HG03045 (cell line): ENCODE measurements around the gene CLEC5A.
"Not testable (repeated sequence)": the region's sequence is repeated elsewhere in the genome, so short reads cannot be mapped to it uniquely, and the experiment has no call there.

Experiments
- ATAC-seq: cut with Tn5 transposase; IDR thresholded peaks from one replicate; pipeline ENCODE4 v1.9.1; 2021; ENCODE audit warnings: mild to moderate bottlenecking, moderate library complexity; ENCODE audit not compliant: unreplicated experiment

Gene CLEC5A

GRCh38 chr7:141949451-141949850 is 2.7 kb upstream of the CLEC5A start:
- ATAC-seq = no peak

- no peak for ATAC-seq
Measured at GRCh38 chr7:141949021-141949420, 2.2 kb upstream of the CLEC5A start.

- ATAC-seq = no peak
Measured at GRCh38 chr7:141945356-141945755, 1.4 kb downstream of the CLEC5A start.

- ATAC-seq = no peak
Measured at GRCh38 chr7:141944811-141945210, 2.0 kb downstream of the CLEC5A start.

- ATAC-seq = no peak
Measured at GRCh38 chr7:141943846-141944245, 2.9 kb downstream of the CLEC5A start.

- no peak for ATAC-seq
Measured at GRCh38 chr7:141941075-141941474, 5.7 kb downstream of the CLEC5A start.

GRCh38 chr7:141930211-141930610 is 16.6 kb downstream of the CLEC5A start:
- ATAC-seq = no peak

GRCh38 chr7:141928845-141929195 is 18.0 kb downstream of the CLEC5A start:
- no peak for ATAC-seq

- ATAC-seq = no peak
Measured at GRCh38 chr7:141928146-141928844, 18.5 kb downstream of the CLEC5A start.

- ATAC-seq = no peak
Measured at GRCh38 chr7:141920281-141920680, 26.5 kb downstream of the CLEC5A start.

GRCh38 chr7:141916099-141916498 is 30.7 kb downstream of the CLEC5A start, which contains the start of gene OR9A4:
Gene OR9A4, plus strand, starts transcription at chr7:141916399. Its CDS starts 2,477 bp downstream, at chr7:141918876.
- ATAC-seq = no peak

- no peak for ATAC-seq
Measured at GRCh38 chr7:141915565-141915964, 31.2 kb downstream of the CLEC5A start.

GRCh38 chr7:141911391-141911790 is 35.4 kb downstream of the CLEC5A start:
- ATAC-seq = no peak

- ATAC-seq = no peak
Measured at GRCh38 chr7:141906285-141906684, 40.5 kb downstream of the CLEC5A start.

GRCh38 chr7:141899366-141899765 is 47.4 kb downstream of the CLEC5A start:
- not testable (repeated sequence) for ATAC-seq

- ATAC-seq = no peak
Measured at GRCh38 chr7:141891336-141891735, 55.4 kb downstream of the CLEC5A start.

- no peak for ATAC-seq
Measured at GRCh38 chr7:141889321-141889720, 57.5 kb downstream of the CLEC5A start.

- ATAC-seq = no peak
Measured at GRCh38 chr7:141884539-141885225, 62.1 kb downstream of the CLEC5A start.

GRCh38 chr7:141880960-141881359 is 65.8 kb downstream of the CLEC5A start:
- ATAC-seq = no peak

GRCh38 chr7:141877365-141877764 is 69.4 kb downstream of the CLEC5A start:
- no peak for ATAC-seq
